K562 (cell line): ENCODE measurements around the gene MTHFR. TPM values are rescaled to one million over a fixed set of nuclear protein-coding genes. Genes with fewer than 3 reads are reported as not detected.

Experiments used
- EHMT2 ChIP-seq: fragments of 450-650 bp; IDR thresholded peaks from 2 replicates; pipeline ENCODE4 v1.6.1; 2018; ENCODE audit warnings: antibody characterized with exemption
- ELF4 ChIP-seq: fragments of 450-650 bp; formaldehyde crosslinking; IDR thresholded peaks from 2 replicates; pipeline ENCODE4 v1.4.0; 2022; ENCODE audit warnings: missing genetic modification characterization
- HDGF ChIP-seq: fragments of 450-650 bp; IDR thresholded peaks from 2 replicates; pipeline ENCODE4 v1.6.1; 2016
- HMGN3 ChIP-seq: IDR thresholded peaks from 2 replicates; pipeline ENCODE4 v1.6.1; 2011; ENCODE audit warnings: borderline replicate concordance, low read depth, mild to moderate bottlenecking, mixed read lengths, low read length; ENCODE audit not compliant: insufficient read length; ENCODE audit errors: extremely low read depth
- MNT ChIP-seq, 2 experiments: fragments of 450-650 bp; conservative IDR thresholded peaks; 2 replicates each; pipeline ENCODE4 v1.6.1; 2017; ENCODE audit warnings: mild to moderate bottlenecking in 2 of 2, moderate library complexity in 2 of 2
- MTA2 ChIP-seq: fragments of 450-650 bp; IDR thresholded peaks from 2 replicates; pipeline ENCODE4 v1.6.1; 2016; ENCODE audit warnings: low read depth
- NR2F6 ChIP-seq: fragments of 450-650 bp; formaldehyde crosslinking; IDR thresholded peaks from 2 replicates; pipeline ENCODE4 v1.4.0; 2020; ENCODE audit warnings: mild to moderate bottlenecking
- RBM15 ChIP-seq: fragments of 200-400 bp; formaldehyde crosslinking; IDR thresholded peaks from 2 replicates; pipeline ENCODE4 v1.6.1; 2018; ENCODE audit warnings: mild to moderate bottlenecking, low read length, moderate library complexity; ENCODE audit not compliant: insufficient read depth
- U2AF2 ChIP-seq: fragments of 200-400 bp; formaldehyde crosslinking; optimal IDR thresholded peaks from 2 replicates; pipeline ENCODE3; 2017; ENCODE audit warnings: low read depth, mild to moderate bottlenecking, low read length
- ZBTB5 ChIP-seq: fragments of 450-650 bp; IDR thresholded peaks from 2 replicates; pipeline ENCODE4 v1.6.1; 2017; ENCODE audit warnings: antibody characterized with exemption
- ZFP36 ChIP-seq: fragments of 150-350 bp; IDR thresholded peaks from 2 replicates; pipeline ENCODE4 v1.6.1; 2018; ENCODE audit warnings: low read length, low read depth; ENCODE audit not compliant: partially characterized antibody
- ZNF253 ChIP-seq: fragments of 250-450 bp; sonication (Bioruptor Pico); conservative IDR thresholded peaks from 2 replicates; pipeline ENCODE4 v1.6.1; 2021; ENCODE audit warnings: mild to moderate bottlenecking
- ZNF668 ChIP-seq: fragments of 250-450 bp; sonication (Bioruptor Pico); IDR thresholded peaks from 2 replicates; pipeline ENCODE4 v1.8.0; 2022; ENCODE audit warnings: mild to moderate bottlenecking, inconsistent platforms
- ZNF79 ChIP-seq: fragments of 250-450 bp; sonication (Bioruptor Pico); IDR thresholded peaks from 2 replicates; pipeline ENCODE4 v1.4.0; 2020; ENCODE audit warnings: low read depth, mild to moderate bottlenecking, moderate library complexity
- polyA plus RNA-seq, 8 experiments: library from polyadenylated mRNA; depleted of rRNA in 4 of 8; stranded (reverse) in 5 of 8; unstranded in 3 of 8; fragments of >200 nt; fragmentation: Nextera tagmentation in 2 of 8; fragmentation: Illumina TruSeq in 1 of 8; extraction: Ambion mirVana in 2 of 8; extraction: Trizol in 1 of 8; gene quantifications; 2 replicates each; pipeline versions ENCODE4 v1.2.1 to v1.2.3, GENCODE V29; 2011 to 2014; ENCODE audit warnings: inconsistent platforms in 1 of 8, missing spikeins in 1 of 8
- total RNA-seq, 7 experiments: library from RNA; depleted of rRNA in 6 of 7; stranded (reverse); fragments of >200 nt in 6 of 7; fragmentation: Illumina TruSeq in 2 of 7; extraction: Trizol in 2 of 7; gene quantifications; 2 replicates each; pipeline versions ENCODE4 v1.2.1 to v1.2.3, GENCODE V29; 2011 to 2021; ENCODE audit warnings: low replicate concordance in 1 of 7
- TF ChIP-seq, protein P1 (sequence below), 2 experiments: IDR thresholded peaks in 1 of 2; conservative IDR thresholded peaks in 1 of 2; 2 replicates each; pipeline ENCODE4 v1.6.1; 2016; ENCODE audit warnings: low read depth in 2 of 2, mild to moderate bottlenecking in 1 of 2, missing compliant biosample characterization in 1 of 2, missing genetic modification characterization in 1 of 2, moderate library complexity in 1 of 2
- TF ChIP-seq, protein P2 (sequence below): fragments of 250-450 bp; sonication (Bioruptor Pico); IDR thresholded peaks from 2 replicates; pipeline ENCODE4 v1.5.0; 2020; ENCODE audit warnings: mild to moderate bottlenecking, borderline replicate concordance
- TF ChIP-seq, protein P3 (sequence below): fragments of 250-450 bp; sonication (Bioruptor Pico); IDR thresholded peaks from 2 replicates; pipeline ENCODE4 v1.8.0; 2022; ENCODE audit warnings: inconsistent platforms, mild to moderate bottlenecking, moderate library complexity, borderline replicate concordance

The MTHFR gene
- total and polyA plus RNA-seq, 9 of the 15 experiments (the other 6 are each of a cell fraction or from before 2014, with no cell fraction given): 5.0 to 104 (median 62.6) TPM

DNA sequence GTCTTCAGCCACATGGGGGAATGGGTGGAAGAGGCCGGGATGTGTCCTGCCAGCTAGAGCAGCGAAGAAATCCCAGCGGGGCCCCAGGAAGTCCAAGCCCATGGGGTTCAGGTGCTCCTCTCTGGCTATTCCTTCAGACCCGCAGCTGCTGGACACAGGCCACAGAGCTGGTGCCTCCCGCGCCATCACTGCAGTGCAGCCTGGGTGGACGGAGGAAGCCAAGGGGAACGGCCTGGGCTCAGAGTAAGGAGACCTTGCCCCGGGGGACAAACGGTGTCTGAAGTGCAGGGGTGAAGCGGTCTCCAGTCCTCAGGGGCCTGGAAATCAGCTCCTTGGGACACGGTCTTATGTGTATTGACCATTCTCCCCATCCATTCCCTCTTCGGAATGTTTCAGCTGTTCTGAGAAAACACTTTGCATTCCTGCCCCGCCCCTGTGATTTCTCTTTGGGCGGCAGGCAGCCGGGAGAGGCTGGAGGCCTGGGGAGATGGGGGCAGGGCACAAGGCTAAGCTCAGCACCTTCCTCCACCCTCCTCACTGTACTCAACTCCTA lies 18.4 kb downstream of the MTHFR start (continued):
- TF ChIP-seq RBM15 (no peak), HDGF (no peak), MTA2 (no peak), ELF4 (CRISPR knock-in tag) (peak; percentile 59; the same call in 1 of the 2 replicates), NR2F6 (CRISPR knock-in tag) (no peak), U2AF2 (no peak), MNT (conservative IDR thresholded peaks at IDR 0.05) (no peak), ZFP36 (no peak), HMGN3 (peak; percentile 48), ZBTB5 (no peak), EHMT2 (no peak), ZNF668 (CRISPR knock-in tag) (no peak), ZNF253 (CRISPR knock-in tag) (no peak), ZNF79 (CRISPR knock-in tag) (no peak)
- TF ChIP-seq, protein P1, sequence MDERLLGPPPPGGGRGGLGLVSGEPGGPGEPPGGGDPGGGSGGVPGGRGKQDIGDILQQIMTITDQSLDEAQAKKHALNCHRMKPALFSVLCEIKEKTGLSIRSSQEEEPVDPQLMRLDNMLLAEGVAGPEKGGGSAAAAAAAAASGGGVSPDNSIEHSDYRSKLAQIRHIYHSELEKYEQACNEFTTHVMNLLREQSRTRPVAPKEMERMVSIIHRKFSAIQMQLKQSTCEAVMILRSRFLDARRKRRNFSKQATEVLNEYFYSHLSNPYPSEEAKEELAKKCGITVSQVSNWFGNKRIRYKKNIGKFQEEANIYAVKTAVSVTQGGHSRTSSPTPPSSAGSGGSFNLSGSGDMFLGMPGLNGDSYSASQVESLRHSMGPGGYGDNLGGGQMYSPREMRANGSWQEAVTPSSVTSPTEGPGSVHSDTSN (CRISPR knock-in tag; IDR thresholded peaks at IDR 0.05; ENCODE audit: low read depth): no peak
- TF ChIP-seq, protein P1 (tag; conservative IDR thresholded peaks at IDR 0.05; ENCODE audit: low read depth): no peak
- TF ChIP-seq, protein P2, sequence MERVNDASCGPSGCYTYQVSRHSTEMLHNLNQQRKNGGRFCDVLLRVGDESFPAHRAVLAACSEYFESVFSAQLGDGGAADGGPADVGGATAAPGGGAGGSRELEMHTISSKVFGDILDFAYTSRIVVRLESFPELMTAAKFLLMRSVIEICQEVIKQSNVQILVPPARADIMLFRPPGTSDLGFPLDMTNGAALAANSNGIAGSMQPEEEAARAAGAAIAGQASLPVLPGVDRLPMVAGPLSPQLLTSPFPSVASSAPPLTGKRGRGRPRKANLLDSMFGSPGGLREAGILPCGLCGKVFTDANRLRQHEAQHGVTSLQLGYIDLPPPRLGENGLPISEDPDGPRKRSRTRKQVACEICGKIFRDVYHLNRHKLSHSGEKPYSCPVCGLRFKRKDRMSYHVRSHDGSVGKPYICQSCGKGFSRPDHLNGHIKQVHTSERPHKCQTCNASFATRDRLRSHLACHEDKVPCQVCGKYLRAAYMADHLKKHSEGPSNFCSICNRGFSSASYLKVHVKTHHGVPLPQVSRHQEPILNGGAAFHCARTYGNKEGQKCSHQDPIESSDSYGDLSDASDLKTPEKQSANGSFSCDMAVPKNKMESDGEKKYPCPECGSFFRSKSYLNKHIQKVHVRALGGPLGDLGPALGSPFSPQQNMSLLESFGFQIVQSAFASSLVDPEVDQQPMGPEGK: no peak
- TF ChIP-seq, protein P3, sequence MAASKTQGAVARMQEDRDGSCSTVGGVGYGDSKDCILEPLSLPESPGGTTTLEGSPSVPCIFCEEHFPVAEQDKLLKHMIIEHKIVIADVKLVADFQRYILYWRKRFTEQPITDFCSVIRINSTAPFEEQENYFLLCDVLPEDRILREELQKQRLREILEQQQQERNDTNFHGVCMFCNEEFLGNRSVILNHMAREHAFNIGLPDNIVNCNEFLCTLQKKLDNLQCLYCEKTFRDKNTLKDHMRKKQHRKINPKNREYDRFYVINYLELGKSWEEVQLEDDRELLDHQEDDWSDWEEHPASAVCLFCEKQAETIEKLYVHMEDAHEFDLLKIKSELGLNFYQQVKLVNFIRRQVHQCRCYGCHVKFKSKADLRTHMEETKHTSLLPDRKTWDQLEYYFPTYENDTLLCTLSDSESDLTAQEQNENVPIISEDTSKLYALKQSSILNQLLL (CRISPR knock-in tag): no peak
